ENCODE data around the gene NOVA1. TPM values are rescaled to one million over a fixed set of nuclear protein-coding genes. Genes with fewer than 3 reads are reported as not detected.

Gene NOVA1
- total and polyA plus RNA-seq, 2 experiments from 2014 or later: 0.32 to 1.6 TPM

DNA sequence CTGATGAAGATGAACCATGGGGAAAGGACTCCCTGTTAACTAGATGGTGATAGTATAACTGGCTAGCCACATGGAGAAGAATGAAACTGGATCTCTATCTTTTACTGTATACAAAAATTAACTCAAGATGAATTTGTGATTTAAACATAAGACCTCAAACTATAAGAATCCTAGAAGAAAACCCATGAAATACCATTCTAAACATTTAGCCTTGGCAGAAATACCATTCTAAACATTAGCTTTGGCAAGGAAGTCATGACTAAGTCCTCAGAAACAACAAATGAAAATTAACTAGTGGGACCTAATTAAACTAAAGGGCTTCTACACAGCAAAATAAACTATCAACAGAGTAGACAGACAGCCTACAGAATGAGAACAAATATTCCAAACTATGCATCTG lies 28.4 kb upstream of the NOVA1 start:
- Histone ChIP-seq H3K79me2 (ENCODE audit: insufficient read depth) (no peaks in the 10 kb centered on the region), H2AFZ (no peak overlapping the region), H3K36me3 (ENCODE audit: low read depth) (no peaks in the 10 kb centered on the region), H3K9me3 (ENCODE audit: low read depth) (no peaks in the 10 kb centered on the region), H3K9ac (no peak overlapping the region), H3K4me3 (no peak overlapping the region), H3F3A (ENCODE audit: insufficient read depth) (no peaks in the 10 kb centered on the region), H3K27ac (no peak overlapping the region), H3K4me1 (ENCODE audit: insufficient read depth) (peaks cover 14% of the 10 kb centered on the region), H3K9me2 (ENCODE audit: insufficient read depth) (no peaks in the 10 kb centered on the region), H3K4me2 (ENCODE audit: unreplicated experiment) (no peak overlapping the region), H3K27me3 (replicated peaks; ENCODE audit: insufficient read depth) (no peaks in the 10 kb centered on the region), H4K20me1 (ENCODE audit: insufficient read depth) (no peaks in the 10 kb centered on the region)
- in situ Hi-C loops (cut with MboI): no loop called here
- no peak for TF ChIP-seq EZH2 (IDR thresholded peaks at IDR 0.05; ENCODE audit: insufficient read depth, poor library complexity, severe bottlenecking)
- no peak for TF ChIP-seq EZH2phosphoT487 (IDR thresholded peaks at IDR 0.05; ENCODE audit: insufficient read depth, low read depth)
- DNase-seq: no peak

DNA sequence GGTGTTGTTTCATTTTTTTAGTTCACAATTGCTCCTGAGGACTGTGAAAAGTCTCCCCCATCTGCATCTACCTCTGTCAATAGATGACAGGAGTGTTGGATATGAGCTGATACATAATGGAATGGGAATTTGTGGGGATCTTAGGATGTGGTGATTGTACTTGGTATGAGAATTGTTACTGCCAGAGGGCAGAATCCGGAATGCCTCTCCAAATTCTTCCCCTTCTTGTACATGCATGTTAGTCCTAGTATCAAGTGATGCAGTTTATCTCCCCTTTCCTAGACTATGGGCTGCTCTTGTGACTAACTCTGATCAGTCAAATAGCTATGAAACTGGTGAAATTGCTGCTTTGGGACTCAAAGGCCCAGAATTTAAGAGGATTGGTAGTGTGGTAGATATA lies 24.8 kb upstream of the NOVA1 start:
- Histone ChIP-seq H3K4me1 (ENCODE audit: insufficient read depth) (peaks cover 17% of the 10 kb centered on the region), H3K4me2 (ENCODE audit: unreplicated experiment) (peak overlapping the region; percentile 70), H3K9me2 (ENCODE audit: insufficient read depth) (no peaks in the 10 kb centered on the region), H3K79me2 (ENCODE audit: insufficient read depth) (no peaks in the 10 kb centered on the region), H4K20me1 (ENCODE audit: insufficient read depth) (no peaks in the 10 kb centered on the region), H3K4me3 (no peak overlapping the region), H3K36me3 (ENCODE audit: low read depth) (no peaks in the 10 kb centered on the region), H3K27me3 (replicated peaks; ENCODE audit: insufficient read depth) (no peaks in the 10 kb centered on the region), H3K9ac (no peak overlapping the region), H3F3A (ENCODE audit: insufficient read depth) (no peaks in the 10 kb centered on the region), H3K9me3 (ENCODE audit: low read depth) (no peaks in the 10 kb centered on the region), H3K27ac (peak overlapping the region; percentile 15), H2AFZ (no peak overlapping the region)
- no peak for DNase-seq
- TF ChIP-seq EZH2 (IDR thresholded peaks at IDR 0.05; ENCODE audit: insufficient read depth, poor library complexity, severe bottlenecking) (no peak), EZH2phosphoT487 (IDR thresholded peaks at IDR 0.05; ENCODE audit: insufficient read depth, low read depth) (no peak)
- in situ Hi-C loops (cut with MboI): no loop called here
- 0 to 3% methylated on average over 1 of the region's 1 CpG for WGBS, 2 experiments (ENCODE audit: low coverage in 1 of 2, low lambda C conversion rate in 2 of 2, missing lambda C conversion rate in 2 of 2)

DNA sequence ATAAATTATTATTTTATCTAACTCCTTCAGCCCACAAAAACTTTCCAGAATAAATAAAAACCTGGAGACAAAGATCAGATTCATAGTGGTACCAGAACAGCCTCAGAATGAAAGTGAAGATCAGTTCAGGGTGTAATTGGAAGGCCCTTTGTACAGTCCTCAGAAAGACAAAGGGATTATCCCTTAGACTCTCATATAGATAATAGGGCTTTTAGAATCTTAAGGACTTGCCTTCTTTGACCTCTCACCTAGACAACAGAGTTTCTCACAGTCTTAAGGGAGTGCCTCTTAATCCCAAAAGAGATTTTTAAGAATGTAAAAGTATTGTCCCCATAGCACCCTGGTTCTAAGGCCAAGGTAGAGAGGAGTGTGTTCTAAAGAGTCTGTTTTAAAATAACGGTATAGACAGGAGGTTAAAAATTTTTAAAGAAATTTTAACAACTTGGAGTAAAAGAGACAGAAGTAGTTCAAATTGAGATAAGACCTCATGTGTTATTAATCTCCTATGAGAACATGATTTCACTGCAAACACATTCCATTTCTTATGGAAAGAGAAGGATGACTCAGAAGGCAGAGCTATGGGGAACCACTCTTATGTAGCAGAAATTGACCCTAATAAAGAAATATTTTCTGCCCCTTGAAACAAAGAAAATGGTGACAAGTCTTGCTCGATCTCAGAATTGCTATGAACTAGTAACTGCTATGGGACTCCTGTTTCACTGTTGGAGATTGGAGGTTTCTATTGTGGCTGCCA lies 24.2 kb upstream of the NOVA1 start:
- no peaks in the 10 kb centered on the region for H4K20me1 ChIP-seq (ENCODE audit: insufficient read depth)
- H3K4me3 ChIP-seq: no peak overlapping the region
- in situ Hi-C loops (cut with MboI): no loop called here
- no peaks in the 10 kb centered on the region for H3K36me3 ChIP-seq (ENCODE audit: low read depth)
- peak overlapping the region; percentile 15 for H3K27ac ChIP-seq
- DNase-seq: peak; percentile 77
- H2AFZ ChIP-seq: 0 out of 2 replicates have a peak overlapping the region, but pooled peaks have one; percentile 12
- no peaks in the 10 kb centered on the region for H3K9me3 ChIP-seq (ENCODE audit: low read depth)
- H3K27me3 ChIP-seq (replicated peaks; ENCODE audit: insufficient read depth): no peaks in the 10 kb centered on the region
- no peaks in the 10 kb centered on the region for H3F3A ChIP-seq (ENCODE audit: insufficient read depth)
- no peak overlapping the region for H3K9ac ChIP-seq
- H3K4me1 ChIP-seq (ENCODE audit: insufficient read depth): peaks cover 17% of the 10 kb centered on the region
- H3K79me2 ChIP-seq (ENCODE audit: insufficient read depth): no peaks in the 10 kb centered on the region
- TF ChIP-seq EZH2 (IDR thresholded peaks at IDR 0.05; ENCODE audit: insufficient read depth, poor library complexity, severe bottlenecking) (no peak), EZH2phosphoT487 (IDR thresholded peaks at IDR 0.05; ENCODE audit: insufficient read depth, low read depth) (no peak)
- WGBS, 2 experiments (ENCODE audit: low coverage in 1 of 2, low lambda C conversion rate in 2 of 2, missing lambda C conversion rate in 2 of 2): 2 to 5% methylated on average over 2 of the region's 2 CpGs
- H3K9me2 ChIP-seq (ENCODE audit: insufficient read depth): no peaks in the 10 kb centered on the region
- H3K4me2 ChIP-seq (ENCODE audit: unreplicated experiment): peak overlapping the region; percentile 70

DNA sequence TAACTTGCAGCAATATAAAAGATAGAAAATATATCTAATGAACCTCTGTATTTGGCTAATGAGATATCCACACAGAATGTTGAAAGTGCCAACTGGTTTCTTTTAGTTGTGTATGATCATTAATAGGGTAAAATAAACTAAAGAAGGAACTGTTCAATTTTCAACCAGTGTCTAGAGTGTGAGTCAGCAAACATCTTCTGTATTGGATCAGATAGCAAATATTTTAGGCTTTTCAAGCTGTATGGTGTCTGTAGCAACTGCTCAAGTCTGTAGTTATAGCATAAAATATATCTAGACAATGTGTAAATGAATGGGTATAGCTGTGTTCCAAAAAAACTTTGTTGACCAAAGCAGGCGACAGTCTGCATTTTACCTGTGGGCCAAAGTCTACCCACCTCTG lies 23.5 kb upstream of the NOVA1 start:
- Histone ChIP-seq H3K9me3 (ENCODE audit: low read depth) (no peaks in the 10 kb centered on the region), H4K20me1 (ENCODE audit: insufficient read depth) (no peaks in the 10 kb centered on the region), H3K9me2 (ENCODE audit: insufficient read depth) (no peaks in the 10 kb centered on the region), H3K79me2 (ENCODE audit: insufficient read depth) (no peaks in the 10 kb centered on the region), H3F3A (ENCODE audit: insufficient read depth) (no peaks in the 10 kb centered on the region), H3K9ac (no peak overlapping the region), H3K4me2 (ENCODE audit: unreplicated experiment) (peak overlapping the region; percentile 70), H2AFZ (no peak overlapping the region), H3K4me1 (ENCODE audit: insufficient read depth) (peaks cover 17% of the 10 kb centered on the region), H3K27me3 (replicated peaks; ENCODE audit: insufficient read depth) (no peaks in the 10 kb centered on the region), H3K36me3 (ENCODE audit: low read depth) (no peaks in the 10 kb centered on the region), H3K4me3 (no peak overlapping the region), H3K27ac (peak overlapping the region; percentile 14; the same call in 1 of the 2 replicates)
- whole genome bisulfite sequencing, 2 experiments (ENCODE audit: low coverage in 1 of 2, low lambda C conversion rate in 2 of 2, missing lambda C conversion rate in 2 of 2): 76% methylated on average over 1 of the region's 1 CpG
- DNase-seq: peak; percentile 52
- TF ChIP-seq EZH2 (IDR thresholded peaks at IDR 0.05; ENCODE audit: insufficient read depth, poor library complexity, severe bottlenecking) (no peak), EZH2phosphoT487 (IDR thresholded peaks at IDR 0.05; ENCODE audit: insufficient read depth, low read depth) (no peak)
- in situ Hi-C loops (cut with MboI): no loop called here
